Measurements from ENCODE around the gene PDAP1.
"Not testable (repeated sequence)": the region's sequence is repeated elsewhere in the genome, so short reads cannot be mapped to it uniquely, and the experiment has no call there.

The PDAP1 gene

GRCh38 chr7:99395616-99396327, 12.6 kb downstream of the PDAP1 start:
- Histone ChIP-seq H3K27ac (ENCODE audit: low read depth, low read length, severe bottlenecking) (no peak overlapping the region), H3K4me1 (ENCODE audit: control insufficient read depth, insufficient read depth, low read length, poor library complexity, severe bottlenecking) (peaks cover 16% of the 10 kb centered on the region), H3K36me3 (ENCODE audit: control insufficient read depth, insufficient read depth, low read length) (peaks cover 85% of the 10 kb centered on the region), H3K4me3 (ENCODE audit: extremely low read depth, insufficient read depth, low read length, poor library complexity, severe bottlenecking) (no peak overlapping the region), H3K9me3 (ENCODE audit: control insufficient read depth, low read length) (no peaks in the 10 kb centered on the region)
- 96 to 99% methylated on average over 14 of the region's 14 CpGs for WGBS, 2 experiments (ENCODE audit: insufficient coverage in 2 of 2)

GRCh38 chr7:99394188-99394502, 14.3 kb downstream of the PDAP1 start:
- peaks cover 85% of the 10 kb centered on the region for H3K36me3 ChIP-seq (ENCODE audit: control insufficient read depth, insufficient read depth, low read length)
- H3K4me1 ChIP-seq (ENCODE audit: control insufficient read depth, insufficient read depth, low read length, poor library complexity, severe bottlenecking) = peaks cover 16% of the 10 kb centered on the region
- H3K4me3 ChIP-seq (ENCODE audit: extremely low read depth, insufficient read depth, low read length, poor library complexity, severe bottlenecking) = no peak overlapping the region
- H3K9me3 ChIP-seq (ENCODE audit: control insufficient read depth, low read length) = no peaks in the 10 kb centered on the region
- 96 to 97% methylated on average over 4 of the region's 4 CpGs for WGBS, 2 experiments (ENCODE audit: insufficient coverage in 2 of 2)
- H3K27ac ChIP-seq (ENCODE audit: low read depth, low read length, severe bottlenecking) = no peak overlapping the region

- Histone ChIP-seq H3K9me3 (ENCODE audit: control insufficient read depth, low read length) (no peaks in the 10 kb centered on the region), H3K36me3 (ENCODE audit: control insufficient read depth, insufficient read depth, low read length) (peaks cover 80% of the 10 kb centered on the region), H3K27ac (ENCODE audit: low read depth, low read length, severe bottlenecking) (peak overlapping the region; percentile 76), H3K4me3 (ENCODE audit: extremely low read depth, insufficient read depth, low read length, poor library complexity, severe bottlenecking) (peak overlapping the region; percentile 35), H3K4me1 (ENCODE audit: control insufficient read depth, insufficient read depth, low read length, poor library complexity, severe bottlenecking) (peaks cover 16% of the 10 kb centered on the region)
- WGBS, 2 experiments (ENCODE audit: insufficient coverage in 2 of 2) = 35 to 41% methylated on average over 20 to 24 of the region's 30 CpGs
These were observed 14.8 kb downstream of the PDAP1 start for GRCh38 chr7:99393355-99394187.

GRCh38 chr7:99392659-99393354, 15.6 kb downstream of the PDAP1 start:
- peak overlapping the region; percentile 76 for H3K27ac ChIP-seq (ENCODE audit: low read depth, low read length, severe bottlenecking)
- peaks cover 16% of the 10 kb centered on the region for H3K4me1 ChIP-seq (ENCODE audit: control insufficient read depth, insufficient read depth, low read length, poor library complexity, severe bottlenecking)
- peaks cover 80% of the 10 kb centered on the region for H3K36me3 ChIP-seq (ENCODE audit: control insufficient read depth, insufficient read depth, low read length)
- no peaks in the 10 kb centered on the region for H3K9me3 ChIP-seq (ENCODE audit: control insufficient read depth, low read length)
- peak overlapping the region; percentile 35 for H3K4me3 ChIP-seq (ENCODE audit: extremely low read depth, insufficient read depth, low read length, poor library complexity, severe bottlenecking)
- WGBS, 2 experiments (ENCODE audit: insufficient coverage in 2 of 2) = 6 to 8% methylated on average over 64 to 66 of the region's 68 CpGs

GRCh38 chr7:99392046-99392445, 16.4 kb downstream of the PDAP1 start:
- H3K4me3 ChIP-seq (ENCODE audit: extremely low read depth, insufficient read depth, low read length, poor library complexity, severe bottlenecking) = no peak overlapping the region
- H3K27ac ChIP-seq (ENCODE audit: low read depth, low read length, severe bottlenecking) = no peak overlapping the region
- peaks cover 80% of the 10 kb centered on the region for H3K36me3 ChIP-seq (ENCODE audit: control insufficient read depth, insufficient read depth, low read length)
- WGBS, 2 experiments (ENCODE audit: insufficient coverage in 2 of 2) = 89 to 96% methylated on average over 8 of the region's 8 CpGs
- H3K4me1 ChIP-seq (ENCODE audit: control insufficient read depth, insufficient read depth, low read length, poor library complexity, severe bottlenecking) = peaks cover 16% of the 10 kb centered on the region
- H3K9me3 ChIP-seq (ENCODE audit: control insufficient read depth, low read length) = no peaks in the 10 kb centered on the region

- Histone ChIP-seq H3K4me1 (ENCODE audit: control insufficient read depth, insufficient read depth, low read length, poor library complexity, severe bottlenecking) (peaks cover 14% of the 10 kb centered on the region), H3K4me3 (ENCODE audit: extremely low read depth, insufficient read depth, low read length, poor library complexity, severe bottlenecking) (no peak overlapping the region), H3K9me3 (ENCODE audit: control insufficient read depth, low read length) (no peaks in the 10 kb centered on the region), H3K36me3 (ENCODE audit: control insufficient read depth, insufficient read depth, low read length) (peaks cover 83% of the 10 kb centered on the region), H3K27ac (ENCODE audit: low read depth, low read length, severe bottlenecking) (no peak overlapping the region)
- 93 to 94% methylated on average over 16 of the region's 23 CpGs for WGBS, 2 experiments (ENCODE audit: insufficient coverage in 2 of 2)
These were observed 17.3 kb downstream of the PDAP1 start for GRCh38 chr7:99390941-99391602.

GRCh38 chr7:99389772-99390171, 18.6 kb downstream of the PDAP1 start:
- Histone ChIP-seq H3K4me1 (ENCODE audit: control insufficient read depth, insufficient read depth, low read length, poor library complexity, severe bottlenecking) (peaks cover 14% of the 10 kb centered on the region), H3K4me3 (ENCODE audit: extremely low read depth, insufficient read depth, low read length, poor library complexity, severe bottlenecking) (no peak overlapping the region), H3K36me3 (ENCODE audit: control insufficient read depth, insufficient read depth, low read length) (peaks cover 78% of the 10 kb centered on the region), H3K9me3 (ENCODE audit: control insufficient read depth, low read length) (no peaks in the 10 kb centered on the region), H3K27ac (ENCODE audit: low read depth, low read length, severe bottlenecking) (no peak overlapping the region)
- 94 to 96% methylated on average over 13 of the region's 13 CpGs for WGBS, 2 experiments (ENCODE audit: insufficient coverage in 2 of 2)

- H3K9me3 ChIP-seq (ENCODE audit: control insufficient read depth, low read length) = no peaks in the 10 kb centered on the region
- WGBS, 2 experiments (ENCODE audit: insufficient coverage in 2 of 2) = 95 to 98% methylated on average over 20 of the region's 20 CpGs
- H3K4me3 ChIP-seq (ENCODE audit: extremely low read depth, insufficient read depth, low read length, poor library complexity, severe bottlenecking) = no peak overlapping the region
- H3K27ac ChIP-seq (ENCODE audit: low read depth, low read length, severe bottlenecking) = no peak overlapping the region
- H3K36me3 ChIP-seq (ENCODE audit: control insufficient read depth, insufficient read depth, low read length) = peaks cover 72% of the 10 kb centered on the region
- H3K4me1 ChIP-seq (ENCODE audit: control insufficient read depth, insufficient read depth, low read length, poor library complexity, severe bottlenecking) = peaks cover 4% of the 10 kb centered on the region
These were observed 20.5 kb downstream of the PDAP1 start for GRCh38 chr7:99387912-99388311.

GRCh38 chr7:99387239-99387635, 21.2 kb downstream of the PDAP1 start:
- H3K4me1 ChIP-seq (ENCODE audit: control insufficient read depth, insufficient read depth, low read length, poor library complexity, severe bottlenecking) = not testable (repeated sequence)
- H3K36me3 ChIP-seq (ENCODE audit: control insufficient read depth, insufficient read depth, low read length) = peaks cover 77% of the 10 kb centered on the region
- 90 to 96% methylated on average over 9 to 11 of the region's 14 CpGs for WGBS, 2 experiments (ENCODE audit: insufficient coverage in 2 of 2)

GRCh38 chr7:99386584-99387238, 21.7 kb downstream of the PDAP1 start:
- Histone ChIP-seq H3K36me3 (ENCODE audit: control insufficient read depth, insufficient read depth, low read length) (peaks cover 74% of the 10 kb centered on the region), H3K4me1 (ENCODE audit: control insufficient read depth, insufficient read depth, low read length, poor library complexity, severe bottlenecking) (no peaks in the 10 kb centered on the region), H3K4me3 (ENCODE audit: extremely low read depth, insufficient read depth, low read length, poor library complexity, severe bottlenecking) (no peak overlapping the region), H3K27ac (ENCODE audit: low read depth, low read length, severe bottlenecking) (no peak overlapping the region), H3K9me3 (ENCODE audit: control insufficient read depth, low read length) (no peaks in the 10 kb centered on the region)
- WGBS, 2 experiments (ENCODE audit: insufficient coverage in 2 of 2) = 78 to 84% methylated on average over 8 of the region's 9 CpGs

More at GRCh38 chr7:99387239-99387635, 21.2 kb downstream of the PDAP1 start:
- not testable (repeated sequence) for H3K9me3 ChIP-seq (ENCODE audit: control insufficient read depth, low read length); H3K4me3 ChIP-seq (ENCODE audit: extremely low read depth, insufficient read depth, low read length, poor library complexity, severe bottlenecking); H3K27ac ChIP-seq (ENCODE audit: low read depth, low read length, severe bottlenecking)

Data from mesodermal cell (in vitro differentiated cells).